Skeletal muscle satellite cell (primary cell): ENCODE measurements around the gene PEMT.

Experiments used
- H3K27me3 ChIP-seq: 2 replicates; pipeline ENCODE4 v1.7.0; 2013; ENCODE audit warnings: low read length; ENCODE audit not compliant: control insufficient read depth, insufficient read depth
- H3K36me3 ChIP-seq: 2 replicates; pipeline ENCODE4 v1.7.0; 2013; ENCODE audit warnings: mild to moderate bottlenecking, control low read depth, low read length; ENCODE audit not compliant: insufficient read depth
- H3K4me1 ChIP-seq: 2 replicates; pipeline ENCODE4 v1.7.0; 2013; ENCODE audit warnings: low read length; ENCODE audit not compliant: control insufficient read depth, insufficient read depth
- H3K4me2 ChIP-seq: 2 replicates; pipeline ENCODE4 v1.7.0; 2013; ENCODE audit warnings: mild to moderate bottlenecking, low read length
- H3K4me3 ChIP-seq: 2 replicates; pipeline ENCODE4 v1.7.0; 2013; ENCODE audit warnings: low read length
- H3K9ac ChIP-seq: 2 replicates; pipeline ENCODE4 v1.7.0; 2013; ENCODE audit warnings: mild to moderate bottlenecking, low read depth, low read length, moderate library complexity
- H3K9me3 ChIP-seq: replicated peaks from 2 replicates; pipeline ENCODE4 v1.7.0; 2013; ENCODE audit warnings: mild to moderate bottlenecking, control low read depth, low read length

PEMT gene

DNA sequence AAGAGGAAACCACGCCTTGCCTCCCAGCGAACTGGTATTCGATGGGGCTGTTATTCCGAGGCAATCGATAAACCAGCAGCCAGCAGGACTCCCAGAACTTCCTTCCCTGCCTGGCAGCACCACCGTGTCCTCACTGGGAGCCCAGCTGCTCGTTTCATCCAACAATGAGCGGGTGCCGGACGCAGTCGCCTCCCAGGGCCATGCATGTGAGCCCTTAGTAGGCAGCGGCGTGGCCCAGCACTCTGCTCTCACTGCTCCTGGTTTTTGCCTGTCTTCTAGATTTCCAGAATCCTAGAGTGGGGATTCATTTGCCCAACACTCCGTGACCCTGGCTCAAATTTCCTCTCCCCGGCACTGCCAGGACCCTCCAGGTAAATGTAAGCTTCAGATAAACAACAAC, 66.2 kb downstream of the PEMT start:
- Histone ChIP-seq H3K4me2 (no peak overlapping the region), H3K27me3 (no peaks in the 10 kb centered on the region), H3K9me3 (no peaks in the 10 kb centered on the region), H3K4me1 (no peaks in the 10 kb centered on the region), H3K9ac (no peak overlapping the region), H3K36me3 (no peaks in the 10 kb centered on the region), H3K4me3 (no peak overlapping the region)

DNA sequence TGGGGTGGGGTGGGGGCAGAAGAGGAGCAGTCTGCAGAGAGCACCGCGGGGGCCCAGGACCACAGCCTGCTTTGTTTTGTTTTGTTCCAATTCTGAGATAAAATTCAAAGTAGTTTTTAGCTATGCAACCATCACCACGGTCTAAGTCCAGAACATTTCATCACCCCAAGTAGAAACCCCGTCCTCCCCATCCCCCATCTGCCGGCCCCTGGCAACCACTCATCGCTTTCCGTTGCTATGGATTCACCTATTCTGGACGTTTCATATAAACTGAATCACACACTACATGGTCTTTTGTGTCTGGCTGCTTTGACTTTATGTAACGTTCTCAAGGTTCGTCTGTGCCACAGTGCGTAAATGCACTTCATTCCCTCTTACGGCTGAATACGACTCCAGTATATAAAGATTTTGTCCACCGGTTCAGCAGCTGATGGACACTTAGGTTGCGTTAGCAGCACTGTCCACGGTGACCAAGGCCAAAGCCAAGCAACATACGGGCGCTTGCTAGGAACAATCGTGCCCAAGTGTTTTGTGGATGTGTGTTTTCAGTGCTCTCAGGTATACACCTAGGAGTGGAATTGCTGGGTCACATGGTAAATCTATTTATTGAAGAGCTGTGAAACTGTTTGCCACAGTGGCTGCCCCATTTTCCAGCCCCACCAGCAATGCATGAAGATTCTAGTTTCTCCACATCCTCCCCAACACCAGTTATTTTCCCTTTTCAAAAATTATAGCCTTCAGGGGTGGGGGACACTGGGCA, 67.6 kb downstream of the PEMT start:
- H3K4me3 ChIP-seq = no peak overlapping the region
- no peaks in the 10 kb centered on the region for H3K9me3 ChIP-seq
- no peaks in the 10 kb centered on the region for H3K27me3 ChIP-seq
- no peaks in the 10 kb centered on the region for H3K4me1 ChIP-seq
- no peak overlapping the region for H3K4me2 ChIP-seq
- H3K36me3 ChIP-seq = no peaks in the 10 kb centered on the region
- H3K9ac ChIP-seq = no peak overlapping the region

DNA sequence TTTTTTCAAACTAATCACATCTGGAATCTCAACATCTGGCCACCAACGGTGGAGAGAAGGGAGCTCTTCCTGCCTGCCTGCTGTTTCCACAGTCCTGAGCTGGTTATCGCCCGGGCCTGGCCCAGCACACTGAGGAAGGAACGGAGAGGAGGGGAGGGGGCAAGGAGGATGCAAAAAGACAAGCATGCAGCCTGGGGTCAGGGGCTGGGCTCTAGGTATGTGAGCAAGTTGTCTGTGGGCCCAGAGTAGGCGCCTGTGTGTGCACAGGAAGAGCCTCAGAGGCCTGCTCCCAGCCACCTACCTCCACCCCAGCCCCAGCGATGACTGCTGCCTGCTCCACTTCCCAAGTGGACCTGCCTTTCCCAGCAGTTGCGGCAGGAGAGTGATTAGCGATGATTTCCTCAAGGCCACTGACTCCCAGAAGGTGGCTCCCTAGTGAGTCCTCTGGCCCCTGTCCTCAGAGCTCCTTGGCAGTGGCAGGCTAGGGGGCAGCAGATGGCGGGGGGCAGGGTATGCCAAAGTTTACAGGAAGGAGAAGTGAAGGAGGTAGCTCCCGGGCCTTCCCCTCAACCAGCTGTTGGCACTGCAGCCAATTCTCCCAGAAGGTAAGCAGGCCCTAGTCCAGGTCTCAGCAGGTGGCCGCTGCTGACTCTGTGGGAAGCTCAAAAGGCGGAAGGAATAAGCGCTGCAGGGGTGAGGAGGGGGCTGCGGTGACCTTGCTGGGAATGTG, 68.3 kb downstream of the PEMT start:
- no peak overlapping the region for H3K4me2 ChIP-seq
- H3K9ac ChIP-seq = no peak overlapping the region
- H3K27me3 ChIP-seq = no peaks in the 10 kb centered on the region
- H3K4me1 ChIP-seq = no peaks in the 10 kb centered on the region
- H3K4me3 ChIP-seq = no peak overlapping the region
- no peaks in the 10 kb centered on the region for H3K36me3 ChIP-seq
- H3K9me3 ChIP-seq = no peaks in the 10 kb centered on the region

DNA sequence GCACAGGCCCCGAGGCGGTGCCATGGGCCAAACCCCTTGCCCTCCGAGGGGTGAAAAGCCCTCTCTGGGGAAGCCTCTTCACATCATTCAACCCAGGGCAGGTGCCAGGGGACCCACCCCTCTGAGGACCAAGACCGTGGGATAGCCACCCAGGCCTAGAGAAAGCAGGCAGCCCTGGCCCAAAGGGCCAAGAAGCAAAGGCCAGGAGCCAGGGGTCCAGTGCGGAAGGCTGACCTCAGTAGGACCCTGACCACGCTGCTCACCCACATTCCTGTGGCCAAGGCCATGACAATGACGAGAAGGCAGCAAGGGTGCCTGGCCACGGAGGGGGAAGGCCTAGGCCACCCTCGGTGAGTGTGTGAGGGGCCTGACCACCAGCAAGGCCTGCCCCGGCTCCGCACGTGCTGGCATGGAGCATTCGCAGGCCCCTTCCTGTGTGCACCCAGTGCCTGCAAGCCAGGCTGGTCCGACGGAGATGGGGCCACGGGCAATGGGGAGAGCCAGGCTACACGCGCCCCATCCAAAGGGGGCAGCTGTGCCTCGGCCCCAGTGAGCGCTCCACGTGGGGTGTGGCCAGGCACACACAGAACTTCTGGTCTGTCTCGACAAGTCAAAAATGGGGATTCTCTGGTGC, 70.8 kb downstream of the PEMT start:
- peaks cover 9% of the 10 kb centered on the region for H3K4me1 ChIP-seq
- H3K36me3 ChIP-seq = no peaks in the 10 kb centered on the region
- H3K4me3 ChIP-seq = no peak overlapping the region
- no peak overlapping the region for H3K4me2 ChIP-seq
- no peaks in the 10 kb centered on the region for H3K9me3 ChIP-seq
- H3K9ac ChIP-seq = no peak overlapping the region
- no peaks in the 10 kb centered on the region for H3K27me3 ChIP-seq

DNA sequence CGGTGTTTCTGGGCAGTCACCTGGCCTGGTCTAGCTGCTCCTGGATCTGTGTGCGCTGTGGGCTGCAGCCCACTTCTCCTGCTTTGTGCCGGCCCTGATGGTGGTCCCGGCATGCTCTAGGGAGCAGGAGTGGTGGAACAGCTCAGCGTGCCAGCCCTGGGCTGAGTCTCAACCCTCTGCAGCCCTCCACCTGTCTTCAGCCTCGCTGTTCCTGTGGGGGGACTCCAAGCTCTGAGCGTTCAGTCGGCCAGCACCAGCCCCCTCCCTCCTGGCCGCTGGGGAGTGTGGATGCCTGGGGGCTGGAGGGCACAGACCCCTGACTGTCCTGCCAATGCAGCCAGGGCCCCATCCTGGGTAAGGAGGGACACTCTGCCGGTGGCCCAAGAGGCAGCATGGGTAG, 71.6 kb downstream of the PEMT start:
- H3K9ac ChIP-seq = no peak overlapping the region
- no peaks in the 10 kb centered on the region for H3K27me3 ChIP-seq
- no peaks in the 10 kb centered on the region for H3K9me3 ChIP-seq
- H3K4me1 ChIP-seq = peaks cover 15% of the 10 kb centered on the region
- no peak overlapping the region for H3K4me2 ChIP-seq
- no peak overlapping the region for H3K4me3 ChIP-seq
- H3K36me3 ChIP-seq = no peaks in the 10 kb centered on the region

DNA sequence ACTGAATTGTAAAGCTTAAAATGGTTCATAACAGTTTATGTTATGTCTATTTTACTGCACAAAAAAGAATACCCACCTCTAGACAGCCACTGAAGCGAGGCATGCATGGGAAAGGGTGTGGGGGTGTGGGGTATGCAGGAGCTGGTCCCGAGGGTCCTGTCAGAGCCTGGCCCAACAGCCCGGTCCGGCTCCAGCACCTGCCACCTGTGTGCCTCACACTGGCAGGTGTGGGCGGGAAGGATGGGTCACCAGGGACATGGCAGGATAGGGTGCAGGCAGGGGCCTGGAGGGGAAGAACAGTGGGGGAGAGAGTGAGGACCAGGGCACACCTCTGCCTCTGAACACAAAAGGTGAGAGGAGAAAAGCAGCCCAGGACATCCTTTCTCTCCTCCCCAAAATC, 72.6 kb downstream of the PEMT start:
- H3K27me3 ChIP-seq = no peaks in the 10 kb centered on the region

DNA sequence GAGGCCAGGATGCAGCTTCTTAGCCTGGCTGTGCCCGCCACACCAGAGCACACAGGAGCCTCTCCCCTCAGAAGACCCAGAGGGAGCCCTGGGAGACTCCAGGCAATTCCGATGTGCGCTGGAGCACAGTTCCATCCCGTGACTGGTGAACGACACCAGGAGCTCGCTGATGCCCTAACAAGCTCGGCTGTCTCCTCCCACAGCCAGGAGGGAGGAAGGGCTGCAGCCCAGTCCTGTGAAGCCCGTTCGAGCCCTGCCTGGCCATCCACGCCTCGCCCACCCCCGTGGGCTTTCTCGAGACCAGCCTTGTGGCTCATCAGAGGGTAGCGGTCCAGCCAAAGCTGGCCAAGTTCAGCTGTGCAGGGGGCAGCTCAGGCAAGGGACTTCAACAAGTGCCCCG, 73.5 kb downstream of the PEMT start:
- Histone ChIP-seq H3K9ac (no peak overlapping the region), H3K27me3 (no peaks in the 10 kb centered on the region), H3K4me3 (no peak overlapping the region), H3K4me1 (peaks cover 15% of the 10 kb centered on the region), H3K4me2 (no peak overlapping the region), H3K9me3 (no peaks in the 10 kb centered on the region), H3K36me3 (no peaks in the 10 kb centered on the region)

More for the DNA sequence above, 72.6 kb downstream of the PEMT start:
- no peak overlapping the region for H3K4me2 ChIP-seq
- H3K9me3 ChIP-seq = no peaks in the 10 kb centered on the region
- no peak overlapping the region for H3K4me3 ChIP-seq
- H3K4me1 ChIP-seq = peaks cover 15% of the 10 kb centered on the region
- no peak overlapping the region for H3K9ac ChIP-seq
- H3K36me3 ChIP-seq = no peaks in the 10 kb centered on the region

DNA sequence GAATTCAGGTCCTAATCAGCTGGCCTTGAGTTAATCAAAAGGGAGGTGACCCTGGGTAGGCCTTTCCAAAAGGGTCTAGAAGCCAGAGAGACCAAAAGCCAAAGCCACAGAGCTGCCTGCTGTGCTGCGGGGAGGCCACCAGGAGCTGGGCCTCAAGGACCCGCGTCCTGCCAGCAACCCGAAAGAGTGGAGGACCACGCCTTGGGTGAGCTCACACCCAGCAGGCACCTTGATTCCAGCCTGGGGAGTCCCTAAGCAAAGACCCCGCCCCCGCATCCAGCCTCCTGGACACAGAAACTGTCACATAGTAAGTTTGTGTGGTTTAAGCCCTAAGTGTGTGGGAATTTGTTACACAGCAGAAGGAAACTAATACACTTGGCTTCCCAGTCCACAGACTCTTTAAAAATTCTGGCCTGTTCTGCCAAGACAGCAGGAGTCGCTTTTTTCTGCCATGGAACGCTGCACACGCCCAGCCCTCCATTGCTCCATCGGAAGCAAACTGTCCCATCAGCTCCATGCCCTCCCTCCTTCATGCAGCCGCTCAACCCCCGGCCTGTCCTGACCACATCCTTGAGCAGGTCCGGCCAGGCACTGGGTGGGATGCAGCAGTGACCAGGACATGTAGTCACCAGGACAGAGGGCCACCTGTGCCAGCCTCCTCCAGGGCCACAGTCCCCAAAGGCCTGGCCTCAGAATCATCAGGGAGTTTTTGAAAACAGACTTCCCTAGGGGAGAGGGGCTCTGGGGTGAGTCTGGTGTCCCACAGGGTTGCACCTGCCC, 74.4 kb downstream of the PEMT start:
- Histone ChIP-seq H3K9ac (no peak overlapping the region), H3K4me1 (peaks cover 23% of the 10 kb centered on the region), H3K9me3 (no peaks in the 10 kb centered on the region), H3K27me3 (no peaks in the 10 kb centered on the region), H3K4me3 (no peak overlapping the region), H3K4me2 (no peak overlapping the region), H3K36me3 (no peaks in the 10 kb centered on the region)

DNA sequence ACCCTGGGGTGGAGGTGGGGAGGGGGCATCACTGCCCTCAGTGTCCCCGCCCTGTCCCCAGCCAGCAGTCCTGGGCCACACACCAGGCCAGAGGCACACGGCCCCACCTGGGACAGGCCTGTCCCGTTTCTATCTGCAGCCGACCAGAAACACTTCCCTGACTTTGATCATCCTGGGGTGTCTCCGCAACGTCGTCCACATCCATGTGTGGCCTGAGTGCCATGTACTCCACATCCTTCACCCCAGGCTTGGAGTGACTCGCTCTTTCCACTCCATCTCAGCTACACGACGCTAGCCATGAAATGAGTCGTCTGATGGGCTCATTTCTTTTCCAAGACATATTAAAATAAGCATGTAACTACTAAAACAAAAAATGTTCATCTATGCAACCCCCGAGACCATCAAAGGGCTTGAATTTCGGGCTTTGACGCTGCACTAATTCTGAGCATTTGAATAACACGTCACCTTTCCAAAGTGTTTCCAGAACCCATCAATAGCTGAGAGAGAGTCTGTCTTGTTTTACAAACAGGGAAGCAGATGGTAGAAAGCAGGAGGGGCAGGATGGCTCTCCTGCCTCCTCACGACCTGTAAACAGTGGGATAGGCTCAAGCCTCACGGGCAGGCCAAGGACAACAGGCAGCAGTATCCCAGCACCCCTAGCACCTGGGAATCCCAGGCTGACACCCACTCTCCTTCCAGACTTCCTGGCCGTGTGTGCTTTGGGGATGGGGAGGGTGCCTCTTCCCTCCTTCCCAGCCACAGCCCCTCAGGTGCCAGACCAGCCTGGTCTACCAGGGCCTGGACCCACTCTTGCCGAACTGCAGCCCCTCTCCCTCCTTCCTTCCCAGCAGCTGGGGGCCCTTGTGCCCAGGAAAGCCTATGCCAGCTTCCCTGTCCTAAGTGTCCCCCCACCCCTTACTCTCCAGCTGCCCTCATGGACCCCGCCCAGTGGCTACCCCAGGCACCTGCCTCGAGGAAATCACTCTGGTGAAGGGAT, 75.3 kb downstream of the PEMT start:
- H3K9ac ChIP-seq = no peak overlapping the region
- peaks cover 28% of the 10 kb centered on the region for H3K4me1 ChIP-seq
- no peaks in the 10 kb centered on the region for H3K36me3 ChIP-seq
- H3K4me3 ChIP-seq = no peak overlapping the region
- H3K9me3 ChIP-seq = no peaks in the 10 kb centered on the region
- H3K4me2 ChIP-seq = no peak overlapping the region
- H3K27me3 ChIP-seq = no peaks in the 10 kb centered on the region

DNA sequence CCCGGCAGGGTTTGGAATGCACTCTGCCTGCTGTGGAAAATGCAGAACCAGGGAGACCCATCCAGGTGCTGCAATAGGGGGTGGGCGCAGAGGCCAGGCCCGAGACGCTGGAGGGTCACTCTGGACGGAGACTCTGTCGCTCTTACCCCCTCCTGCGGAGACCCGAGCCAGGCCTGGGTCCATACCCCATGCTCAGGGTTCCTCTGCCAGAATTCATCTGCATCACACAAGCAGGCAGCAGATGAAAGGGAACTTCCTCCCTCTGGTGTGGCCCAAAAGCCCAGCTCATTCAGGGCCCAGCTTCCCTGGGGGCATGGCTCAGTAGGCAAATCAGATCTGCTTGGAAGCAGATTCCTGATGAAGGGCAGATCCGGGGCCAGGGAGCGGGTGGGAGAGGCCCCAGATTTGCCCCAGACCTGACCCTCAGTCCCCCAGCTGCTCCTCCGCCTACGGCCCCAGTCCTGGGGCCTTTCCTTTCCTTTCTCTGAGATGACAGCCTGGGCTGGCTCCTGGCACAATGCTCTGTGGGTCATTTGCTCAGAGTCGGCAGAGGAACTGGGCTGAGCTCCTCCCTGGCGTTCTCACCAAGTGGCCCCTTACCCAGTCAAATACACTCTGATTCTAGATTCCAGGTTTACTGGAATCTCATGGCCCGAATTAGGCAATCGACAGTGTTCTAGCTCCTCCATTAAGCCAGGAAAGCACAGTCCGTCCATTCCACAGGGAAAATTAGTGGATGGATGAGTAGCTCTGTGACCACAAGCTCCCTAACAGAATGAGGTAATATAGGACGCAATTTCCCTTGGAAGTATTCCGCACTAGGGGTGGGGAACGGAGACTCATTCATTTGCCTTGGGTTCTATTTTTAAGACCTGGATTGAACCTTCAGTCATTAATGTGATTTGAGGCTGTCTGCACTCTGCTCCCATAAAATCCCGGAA, 76.2 kb downstream of the PEMT start:
- H3K4me1 ChIP-seq = peaks cover 28% of the 10 kb centered on the region
- H3K9me3 ChIP-seq = no peaks in the 10 kb centered on the region
- H3K9ac ChIP-seq = no peak overlapping the region
- H3K4me3 ChIP-seq = no peak overlapping the region
- H3K36me3 ChIP-seq = no peaks in the 10 kb centered on the region
- no peak overlapping the region for H3K4me2 ChIP-seq
- H3K27me3 ChIP-seq = no peaks in the 10 kb centered on the region
